IMR-90 (cell line): ENCODE results near the gene HNRNPL. TPM values are rescaled to one million over a fixed set of nuclear protein-coding genes. Genes with fewer than 3 reads are reported as not detected.

Source experiments
- ATAC-seq: fragments of 200-7000 bp; cut with Tn5 transposase; 2 replicates; pipeline ENCODE4 v1.9.1; 2020; ENCODE audit warnings: low read depth, mild to moderate bottlenecking, moderate library complexity
- BruUV-seq: library from RNA; stranded (reverse); fragments of 400-500 nt; replicated peaks from 2 replicates; lab custom pipeline; 2021; lab: Mats Ljungman, UMichigan
- CTCF ChIA-PET: fragments of 300-600 bp; formaldehyde crosslinking; extraction: SDS; loops from one replicate; lab custom pipeline; 2021; ENCODE audit warnings: antibody characterized with exemption; lab: Yijun Ruan, JAX
- POLR2A ChIA-PET: fragments of 300-600 bp; sonication (Branson Sonifier 250); formaldehyde crosslinking; loops from one replicate; lab custom pipeline; 2022; ENCODE audit warnings: antibody characterized with exemption; ENCODE audit not compliant: unreplicated experiment; lab: Charles Lee
- DNase-seq: peaks from one replicate; pipeline ENCODE4 v3.0.0; 2013
- H2AFZ ChIP-seq: replicated peaks from 2 replicates; pipeline ENCODE3; 2013; ENCODE audit warnings: low read length, mild to moderate bottlenecking; ENCODE audit not compliant: poor library complexity
- H2AK5ac ChIP-seq: 2 replicates; pipeline ENCODE4 v1.6.1; 2013; ENCODE audit warnings: low read depth, low read length, inconsistent platforms
- H2AK9ac ChIP-seq: replicated peaks from 2 replicates; pipeline ENCODE3; 2013; ENCODE audit warnings: mild to moderate bottlenecking, low read depth, low read length, moderate library complexity; ENCODE audit not compliant: poor library complexity
- H2BK120ac ChIP-seq: 2 replicates; pipeline ENCODE4 v1.6.1; 2013; ENCODE audit warnings: low read depth, low read length, inconsistent platforms
- H2BK15ac ChIP-seq: 3 replicates; pipeline ENCODE4 v1.6.1; 2013; ENCODE audit warnings: low read depth, low read length, inconsistent platforms
- H2BK20ac ChIP-seq: 2 replicates; pipeline ENCODE4 v1.6.1; 2013; ENCODE audit warnings: low read depth, mild to moderate bottlenecking, inconsistent platforms, low read length, moderate library complexity
- H2BK5ac ChIP-seq: 2 replicates; pipeline ENCODE4 v1.6.1; 2013; ENCODE audit warnings: mild to moderate bottlenecking, low read depth, low read length, inconsistent platforms; ENCODE audit not compliant: poor library complexity, severe bottlenecking
- H3K14ac ChIP-seq: replicated peaks from 2 replicates; pipeline ENCODE4 v1.6.1; 2013; ENCODE audit warnings: low read depth, low read length, inconsistent platforms
- H3K18ac ChIP-seq: 2 replicates; pipeline ENCODE4 v1.6.1; 2013; ENCODE audit warnings: low read depth, low read length, control low read depth
- H3K23ac ChIP-seq: 2 replicates; pipeline ENCODE4 v1.6.1; 2013; ENCODE audit warnings: low read depth, low read length, inconsistent platforms
- H3K27ac ChIP-seq: 2 replicates; pipeline ENCODE4 v1.5.1; 2013; ENCODE audit warnings: mild to moderate bottlenecking, control low read depth, low read length; ENCODE audit not compliant: insufficient read depth
- H3K27me3 ChIP-seq: 2 replicates; pipeline ENCODE4 v1.6.1; 2013; ENCODE audit warnings: low read length; ENCODE audit not compliant: control insufficient read depth, insufficient read depth
- H3K36me3 ChIP-seq: 2 replicates; pipeline ENCODE4 v1.6.1; 2013; ENCODE audit warnings: low read length, mixed read lengths; ENCODE audit not compliant: control insufficient read depth, insufficient read depth
- H3K4ac ChIP-seq: 2 replicates; pipeline ENCODE4 v1.6.1; 2013; ENCODE audit warnings: low read depth, low read length, inconsistent platforms
- H3K4me1 ChIP-seq: 2 replicates; pipeline ENCODE4 v1.6.1; 2013; ENCODE audit warnings: low read length, mixed read lengths; ENCODE audit not compliant: control insufficient read depth, insufficient read depth
- H3K4me2 ChIP-seq: 2 replicates; pipeline ENCODE4 v1.6.1; 2013; ENCODE audit warnings: low read depth, mild to moderate bottlenecking, control low read depth, low read length, moderate library complexity
- H3K4me3 ChIP-seq: 2 replicates; pipeline ENCODE4 v1.5.1; 2013; ENCODE audit warnings: low read depth, mild to moderate bottlenecking, control low read depth, low read length, moderate library complexity; ENCODE audit not compliant: insufficient read depth
- H3K56ac ChIP-seq: 2 replicates; pipeline ENCODE4 v1.6.1; 2013; ENCODE audit warnings: low read length, inconsistent platforms; ENCODE audit not compliant: insufficient read depth; ENCODE audit errors: extremely low read depth
- H3K79me1 ChIP-seq, 2 experiments: 2 replicates each; pipeline ENCODE4 v1.6.1; 2013; ENCODE audit warnings: low read length in 2 of 2, inconsistent platforms in 1 of 2, low read depth in 1 of 2
- H3K9ac ChIP-seq: 2 replicates; pipeline ENCODE4 v1.6.1; 2013; ENCODE audit warnings: low read depth, low read length, control low read depth
- H3K9me1 ChIP-seq: 2 replicates; pipeline ENCODE4 v1.6.1; 2013; ENCODE audit warnings: low read length, inconsistent platforms; ENCODE audit not compliant: insufficient read depth
- H3K9me3 ChIP-seq: 2 replicates; pipeline ENCODE4 v1.6.1; 2013; ENCODE audit warnings: low read length; ENCODE audit not compliant: control insufficient read depth, insufficient read depth
- H4K20me1 ChIP-seq: 2 replicates; pipeline ENCODE4 v1.6.1; 2013; ENCODE audit warnings: low read length, inconsistent platforms; ENCODE audit not compliant: insufficient read depth
- H4K5ac ChIP-seq: 2 replicates; pipeline ENCODE4 v1.6.1; 2013; ENCODE audit warnings: mild to moderate bottlenecking, low read depth, low read length, control low read depth
- H4K8ac ChIP-seq, 2 experiments: 2 replicates each; pipeline ENCODE4 v1.6.1; 2013; ENCODE audit warnings: low read depth in 2 of 2, low read length in 2 of 2, control low read depth in 1 of 2, inconsistent platforms in 1 of 2
- H4K91ac ChIP-seq: 2 replicates; pipeline ENCODE4 v1.6.1; 2013; ENCODE audit warnings: low read depth, low read length, inconsistent platforms; ENCODE audit not compliant: insufficient read depth
- CEBPB ChIP-seq: IDR thresholded peaks from 2 replicates; pipeline ENCODE4 v1.6.1; 2012; ENCODE audit warnings: low read depth, low read length, improper control_type of control experiment
- CHD1 ChIP-seq: IDR thresholded peaks from 2 replicates; pipeline ENCODE4 v1.6.1; 2012; ENCODE audit warnings: low read depth, low read length, improper control_type of control experiment
- MAFK ChIP-seq: IDR thresholded peaks from 2 replicates; pipeline ENCODE4 v1.6.1; 2012; ENCODE audit warnings: low read depth, low read length, improper control_type of control experiment
- POLR2A ChIP-seq: IDR thresholded peaks from 2 replicates; pipeline ENCODE4 v1.6.1; 2012; ENCODE audit warnings: mild to moderate bottlenecking, low read depth, low read length
- RFX5 ChIP-seq: IDR thresholded peaks from 2 replicates; pipeline ENCODE4 v1.8.0; 2012; ENCODE audit warnings: low read depth, mild to moderate bottlenecking, low read length, moderate library complexity
- WGBS, 2 experiments: methylation state at CpG; one replicate each; pipeline versions ENCODE4 v1.1.5 to v1.1.7; 2013; ENCODE audit warnings: missing lambda C conversion rate in 2 of 2; ENCODE audit not compliant: insufficient read length in 1 of 2; ENCODE audit errors: extremely low coverage in 2 of 2; 5-methylcytosine and 5-hydroxymethylcytosine counted together
- dilution Hi-C: fragments of 300-500 bp; cut with HindIII; formaldehyde crosslinking; loops from one replicate; pipeline ENCODE4 v1.14.3; 2018; ENCODE audit warnings: low sequenced_read_pairs; ENCODE audit not compliant: unreplicated experiment
- in situ Hi-C: fragments of 300-500 bp; cut with MboI; formaldehyde crosslinking; loops from 3 replicates; pipeline ENCODE4 v1.14.3; 2019; ENCODE audit warnings: low sequenced_read_pairs, inconsistent platforms, mixed read lengths
- intact Hi-C: fragments of 100-400 bp; cut with micrococcal nuclease; formaldehyde crosslinking; loops from 2 replicates; pipeline ENCODE4 v1.10.0; 2022
- polyA plus RNA-seq, 3 experiments: library from polyadenylated mRNA; depleted of rRNA; stranded (reverse); fragments of >200 nt; gene quantifications; 2 replicates each; pipeline ENCODE4 v1.2.3, GENCODE V29; 2012; ENCODE audit warnings: low replicate concordance in 1 of 3
- total RNA-seq: library from RNA; depleted of rRNA; stranded (reverse); fragments of >200 nt; gene quantifications from 2 replicates; pipeline ENCODE4 v1.2.3, GENCODE V29; 2012
- TF ChIP-seq, protein P1 (sequence below): fragments of 150-350 bp; IDR thresholded peaks from 2 replicates; pipeline ENCODE4 v1.6.1; 2016; ENCODE audit warnings: low read depth, mild to moderate bottlenecking, low read length, moderate library complexity, borderline replicate concordance

Gene HNRNPL
- total and polyA plus RNA-seq, 2 of the 4 experiments (the other 2 are of a cell fraction) = 277 to 429 TPM

DNA sequence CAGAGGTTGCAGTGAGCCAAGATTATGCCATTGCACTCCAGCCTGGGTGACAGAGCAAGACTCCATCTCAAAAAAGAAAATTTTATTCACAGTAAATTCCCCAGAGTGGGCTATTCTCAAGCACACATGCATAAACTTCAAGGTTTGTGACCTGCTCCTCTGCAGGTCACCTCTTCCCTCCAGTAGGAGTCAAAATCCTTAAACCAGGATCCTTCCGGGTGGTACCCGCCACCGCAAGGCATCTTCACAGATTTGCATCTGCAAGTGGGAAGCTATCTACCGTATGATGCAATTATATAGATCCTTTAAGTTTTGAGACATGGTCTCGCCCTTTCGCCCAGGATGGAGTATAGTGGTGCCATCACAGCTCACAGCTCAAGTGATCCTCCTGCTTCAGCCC lies 15.2 kb downstream of the HNRNPL start:
- Histone ChIP-seq H3K14ac (no peak overlapping the region), H3K4ac (no peak overlapping the region), H3K18ac (no peak overlapping the region), H4K20me1 (peaks cover 36% of the 10 kb centered on the region), H4K91ac (no peak overlapping the region), H3K9ac (no peak overlapping the region), H2AK9ac (no peak overlapping the region), H2BK15ac (no peak overlapping the region), H3K4me3 (no peak overlapping the region), H3K27me3 (no peaks in the 10 kb centered on the region), H3K27ac (no peak overlapping the region), H3K9me1 (peaks cover 3% of the 10 kb centered on the region; the same call in 1 of the 2 replicates), H3K9me3 (no peaks in the 10 kb centered on the region), H4K8ac (no peak overlapping the region), H2BK5ac (no peak overlapping the region), H2AK5ac (no peak overlapping the region), H4K5ac (no peak overlapping the region), H3K36me3 (peaks cover 39% of the 10 kb centered on the region), H2BK20ac (no peak overlapping the region), H3K79me1 (peaks cover 25 to 61% of the 10 kb centered on the region in 2 experiments), H3K56ac (no peak overlapping the region), H3K4me1 (peaks cover 23% of the 10 kb centered on the region), H2AFZ (no peak overlapping the region), H2BK120ac (no peak overlapping the region), H3K4me2 (no peak overlapping the region), H3K23ac (no peak overlapping the region)
- in situ Hi-C loops (no loop called here), intact Hi-C loops (loop anchor here (5.0 kb wide), 2 partner anchors 102 to 177 kb away; no protein-coding TSS in a partner anchor), dilution Hi-C loops (no loop called here)
- POLR2A ChIA-PET = no interaction called here
- DNase-seq = no peak
- ATAC-seq = no peak
- BruUV-seq = no TSS peak
- TF ChIP-seq CHD1 (no peak), POLR2A (0 out of 2 replicates have a peak, but pooled peaks have one; percentile 8), RFX5 (no peak), CEBPB (peak; percentile 31), MAFK (no peak)
- TF ChIP-seq, protein P1, sequence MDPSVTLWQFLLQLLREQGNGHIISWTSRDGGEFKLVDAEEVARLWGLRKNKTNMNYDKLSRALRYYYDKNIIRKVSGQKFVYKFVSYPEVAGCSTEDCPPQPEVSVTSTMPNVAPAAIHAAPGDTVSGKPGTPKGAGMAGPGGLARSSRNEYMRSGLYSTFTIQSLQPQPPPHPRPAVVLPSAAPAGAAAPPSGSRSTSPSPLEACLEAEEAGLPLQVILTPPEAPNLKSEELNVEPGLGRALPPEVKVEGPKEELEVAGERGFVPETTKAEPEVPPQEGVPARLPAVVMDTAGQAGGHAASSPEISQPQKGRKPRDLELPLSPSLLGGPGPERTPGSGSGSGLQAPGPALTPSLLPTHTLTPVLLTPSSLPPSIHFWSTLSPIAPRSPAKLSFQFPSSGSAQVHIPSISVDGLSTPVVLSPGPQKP = no peak
- no CpG with 5 or more reads among the region's 6 CpGs for WGBS, 2 experiments
- CTCF ChIA-PET = no interaction called here
